ENCODE results near the gene ADGRL3.
A peak's percentile ranks its signal among the peaks of the same experiment; 100 is the strongest.

The ADGRL3 gene

DNA sequence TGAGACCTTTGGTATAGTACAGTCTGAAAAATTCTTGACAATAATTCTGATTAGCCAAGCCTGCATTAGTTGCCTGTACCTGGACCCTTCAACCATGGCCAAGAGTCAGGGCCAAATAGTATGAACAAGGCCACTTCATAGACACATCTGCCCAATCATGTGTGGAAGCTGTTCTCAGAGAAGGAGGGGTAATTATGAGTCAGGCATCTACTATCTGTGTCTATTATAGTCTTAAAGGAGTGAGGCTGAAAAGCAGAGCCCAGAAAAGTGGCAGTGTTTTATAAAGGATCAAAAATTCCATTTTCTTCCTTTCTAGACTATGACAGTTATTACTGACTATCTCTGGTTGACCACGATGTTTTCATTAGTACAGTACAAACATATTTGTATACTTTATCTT lies 5.0 kb upstream of the ADGRL3 start:
- in situ Hi-C loops (cut with HindIII; ENCODE audit: low sequenced_read_pairs): no loop called here
- TF ChIP-seq, protein P1, sequence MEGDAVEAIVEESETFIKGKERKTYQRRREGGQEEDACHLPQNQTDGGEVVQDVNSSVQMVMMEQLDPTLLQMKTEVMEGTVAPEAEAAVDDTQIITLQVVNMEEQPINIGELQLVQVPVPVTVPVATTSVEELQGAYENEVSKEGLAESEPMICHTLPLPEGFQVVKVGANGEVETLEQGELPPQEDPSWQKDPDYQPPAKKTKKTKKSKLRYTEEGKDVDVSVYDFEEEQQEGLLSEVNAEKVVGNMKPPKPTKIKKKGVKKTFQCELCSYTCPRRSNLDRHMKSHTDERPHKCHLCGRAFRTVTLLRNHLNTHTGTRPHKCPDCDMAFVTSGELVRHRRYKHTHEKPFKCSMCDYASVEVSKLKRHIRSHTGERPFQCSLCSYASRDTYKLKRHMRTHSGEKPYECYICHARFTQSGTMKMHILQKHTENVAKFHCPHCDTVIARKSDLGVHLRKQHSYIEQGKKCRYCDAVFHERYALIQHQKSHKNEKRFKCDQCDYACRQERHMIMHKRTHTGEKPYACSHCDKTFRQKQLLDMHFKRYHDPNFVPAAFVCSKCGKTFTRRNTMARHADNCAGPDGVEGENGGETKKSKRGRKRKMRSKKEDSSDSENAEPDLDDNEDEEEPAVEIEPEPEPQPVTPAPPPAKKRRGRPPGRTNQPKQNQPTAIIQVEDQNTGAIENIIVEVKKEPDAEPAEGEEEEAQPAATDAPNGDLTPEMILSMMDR (IDR thresholded peaks at IDR 0.05; ENCODE audit: low read depth, low read length, missing control alignments): no peak
- H3K4me3 ChIP-seq (ENCODE audit: low read depth, low read length): no peak overlapping the region
- no peak for DNase-seq (ENCODE audit: low read depth)

DNA sequence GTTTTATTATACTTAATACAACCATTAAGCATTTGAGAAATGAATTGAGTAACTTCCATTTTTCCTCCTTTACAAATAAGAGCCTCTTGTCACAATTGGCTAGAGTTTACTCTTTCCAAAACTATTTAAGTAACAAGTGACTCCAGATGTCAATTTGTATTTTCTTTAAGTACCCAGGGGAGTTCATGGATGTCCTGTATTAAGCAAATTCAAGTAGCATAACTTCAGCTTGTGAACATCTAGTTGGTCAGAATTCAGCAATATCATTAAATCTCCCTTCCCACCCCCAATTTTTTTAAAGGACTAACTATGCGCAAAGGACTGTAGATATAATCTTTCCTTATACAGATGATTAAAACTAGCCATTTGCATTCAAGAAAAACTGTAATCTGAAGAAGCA lies 1.4 kb upstream of the ADGRL3 start:
- TF ChIP-seq, protein P1 (IDR thresholded peaks at IDR 0.05; ENCODE audit: low read depth, low read length, missing control alignments): no peak
- no peak overlapping the region for H3K4me3 ChIP-seq (ENCODE audit: low read depth, low read length)
- in situ Hi-C loops (cut with HindIII; ENCODE audit: low sequenced_read_pairs): no loop called here
- DNase-seq (ENCODE audit: low read depth): no peak

DNA sequence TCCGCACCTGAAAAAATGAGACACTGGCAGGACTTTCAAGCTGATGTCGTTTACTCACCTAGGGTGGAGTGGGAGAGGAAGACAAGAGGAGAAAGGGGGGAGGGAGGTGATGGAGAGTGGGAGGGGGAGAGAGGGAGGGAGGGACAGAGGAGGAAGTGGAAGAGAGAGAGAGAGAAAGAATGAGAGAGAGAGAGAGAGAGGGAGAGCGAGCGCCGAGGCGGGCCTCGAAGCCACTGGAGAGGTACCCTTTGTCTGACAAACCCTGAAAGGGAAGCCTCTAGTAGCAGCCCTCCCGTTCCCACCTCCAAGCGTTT lies 296 bp upstream of the ADGRL3 start:
- peak overlapping the region; percentile 76 for H3K4me3 ChIP-seq (ENCODE audit: low read depth, low read length)
- no peak for DNase-seq (ENCODE audit: low read depth)
- in situ Hi-C loops (cut with HindIII; ENCODE audit: low sequenced_read_pairs): no loop called here
- TF ChIP-seq, protein P1 (IDR thresholded peaks at IDR 0.05; ENCODE audit: low read depth, low read length, missing control alignments): no peak

DNA sequence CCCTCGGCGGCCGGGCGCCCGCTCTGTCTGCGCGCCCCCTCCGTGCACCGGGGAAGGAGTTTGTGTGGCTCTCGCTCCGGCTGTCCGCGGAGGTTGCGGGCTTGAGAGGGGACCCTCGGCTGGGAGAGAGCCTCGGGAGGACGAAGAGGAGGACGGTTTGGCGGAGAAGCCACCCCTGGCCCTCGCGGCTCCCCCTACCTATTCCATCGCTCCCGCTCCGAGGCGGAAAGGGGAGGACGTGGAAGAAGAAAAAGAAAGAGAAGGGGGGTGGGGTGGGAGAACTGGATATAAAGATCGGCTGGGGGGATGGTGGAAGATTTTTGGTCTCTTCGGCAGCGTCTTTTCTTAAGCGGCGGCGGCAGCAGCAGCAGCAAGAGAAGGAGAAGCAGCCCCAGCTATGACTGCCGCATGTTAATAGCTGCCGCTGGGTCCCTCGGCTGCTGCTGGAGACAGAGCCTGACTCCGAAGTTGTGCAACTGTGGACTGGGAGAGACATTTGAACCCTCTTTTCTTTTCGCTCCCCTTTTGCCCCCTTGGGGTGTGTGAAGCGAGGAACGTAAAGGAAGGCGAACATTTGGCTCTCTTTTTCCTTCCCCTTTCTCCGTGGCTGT lies 895 bp downstream of the ADGRL3 start:
- TF ChIP-seq, protein P1 (IDR thresholded peaks at IDR 0.05; ENCODE audit: low read depth, low read length, missing control alignments): no peak
- peak overlapping the region; percentile 76 for H3K4me3 ChIP-seq (ENCODE audit: low read depth, low read length)
- no peak for DNase-seq (ENCODE audit: low read depth)
- in situ Hi-C loops (cut with HindIII; ENCODE audit: low sequenced_read_pairs): no loop called here

DNA sequence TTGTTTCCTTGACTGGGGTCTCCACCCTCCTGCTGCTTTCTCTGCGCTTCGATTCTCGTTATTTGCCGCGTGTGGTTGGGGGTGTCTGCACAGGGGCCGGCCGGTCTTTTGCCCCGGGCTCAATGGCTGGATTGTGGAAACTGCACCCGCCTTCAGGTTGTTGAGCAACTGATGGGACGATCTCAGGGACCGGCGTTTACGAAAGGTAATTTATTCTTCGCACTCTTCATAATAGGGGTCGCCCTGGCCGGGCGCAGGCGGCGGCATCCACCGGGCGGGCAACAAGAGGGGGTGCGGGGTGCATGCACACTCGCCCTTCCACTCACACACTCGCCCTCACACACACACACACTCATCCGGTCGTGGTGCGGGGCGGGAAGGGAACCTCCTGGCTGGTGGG lies 1.4 kb downstream of the ADGRL3 start:
- no peak for DNase-seq (ENCODE audit: low read depth)
- in situ Hi-C loops (cut with HindIII; ENCODE audit: low sequenced_read_pairs): no loop called here
- TF ChIP-seq, protein P1 (IDR thresholded peaks at IDR 0.05; ENCODE audit: low read depth, low read length, missing control alignments): no peak
- H3K4me3 ChIP-seq (ENCODE audit: low read depth, low read length): peak overlapping the region; percentile 76

DNA sequence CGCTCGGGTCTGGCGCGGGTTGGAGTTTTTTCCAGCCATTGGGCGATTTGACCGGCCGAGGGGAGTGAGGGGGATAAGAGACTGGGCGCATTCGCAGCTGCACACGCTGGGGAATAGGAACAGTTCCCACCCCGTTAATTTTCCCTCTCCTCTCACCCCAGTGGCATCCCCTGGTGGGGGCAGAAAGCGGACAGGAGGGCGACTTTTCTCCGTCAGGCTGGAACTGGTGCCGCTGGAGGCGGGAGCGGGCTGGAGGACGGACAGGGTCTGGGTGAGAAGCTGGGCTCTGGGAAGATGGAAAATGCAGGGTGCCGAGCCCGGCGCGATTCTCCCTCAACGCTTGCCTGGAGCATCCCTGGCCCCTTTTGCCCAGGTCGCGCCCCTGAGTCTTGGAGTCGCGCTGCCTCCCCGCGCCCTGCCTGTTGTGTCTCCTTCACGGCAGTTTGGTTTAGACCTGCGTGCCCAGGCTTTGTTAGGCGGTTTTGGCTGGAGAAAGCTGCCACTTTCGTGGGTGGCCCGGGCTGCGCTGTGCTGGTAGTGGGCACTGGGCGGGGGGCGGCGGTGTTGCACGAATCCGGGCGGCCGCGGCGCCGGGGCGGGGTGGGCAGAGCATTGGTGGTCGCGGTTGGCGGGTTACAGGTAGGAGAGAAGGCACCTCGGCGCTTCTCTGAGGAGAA lies 2.0 kb downstream of the ADGRL3 start:
- TF ChIP-seq, protein P1 (IDR thresholded peaks at IDR 0.05; ENCODE audit: low read depth, low read length, missing control alignments): peak; percentile 29
- H3K4me3 ChIP-seq (ENCODE audit: low read depth, low read length): peak overlapping the region; percentile 76
- in situ Hi-C loops (cut with HindIII; ENCODE audit: low sequenced_read_pairs): no loop called here
- no peak for DNase-seq (ENCODE audit: low read depth)
